Fibroblast of the conjunctiva (primary cell): ENCODE results near the gene HBG2.
"Not testable (repeated sequence)": the region's sequence is repeated elsewhere in the genome, so short reads cannot be mapped to it uniquely, and the experiment has no call there.

ENCODE experiments used
- DNase-seq: peaks from one replicate; pipeline ENCODE4 v3.0.0-alpha.2; 2010; ENCODE audit warnings: low read depth

HBG2 gene

DNA sequence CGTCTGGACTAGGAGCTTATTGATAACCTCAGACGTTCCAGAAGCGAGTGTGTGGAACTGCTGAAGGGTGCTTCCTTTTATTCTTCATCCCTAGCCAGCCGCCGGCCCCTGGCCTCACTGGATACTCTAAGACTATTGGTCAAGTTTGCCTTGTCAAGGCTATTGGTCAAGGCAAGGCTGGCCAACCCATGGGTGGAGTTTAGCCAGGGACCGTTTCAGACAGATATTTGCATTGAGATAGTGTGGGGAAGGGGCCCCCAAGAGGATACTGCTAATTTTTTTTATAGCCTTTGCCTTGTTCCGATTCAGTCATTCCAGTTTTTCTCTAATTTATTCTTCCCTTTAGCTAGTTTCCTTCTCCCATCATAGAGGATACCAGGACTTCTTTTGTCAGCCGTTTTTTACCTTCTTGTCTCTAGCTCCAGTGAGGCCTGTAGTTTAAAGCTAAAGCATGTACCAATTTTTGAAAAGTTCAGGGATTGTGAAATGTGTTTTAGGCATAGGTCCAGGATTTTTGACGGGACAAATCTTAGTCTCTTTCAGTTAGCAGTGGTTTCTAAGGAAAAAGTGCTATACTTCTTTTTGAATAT is 4.7 kb downstream of the HBG2 start, which contains the start of gene HBG1:
HBG1 (minus strand) TSS at position 51 of the 590 bp plus-strand sequence. CDS start 53 bp downstream, outside the sequence.
- not testable (repeated sequence) for DNase-seq

DNA sequence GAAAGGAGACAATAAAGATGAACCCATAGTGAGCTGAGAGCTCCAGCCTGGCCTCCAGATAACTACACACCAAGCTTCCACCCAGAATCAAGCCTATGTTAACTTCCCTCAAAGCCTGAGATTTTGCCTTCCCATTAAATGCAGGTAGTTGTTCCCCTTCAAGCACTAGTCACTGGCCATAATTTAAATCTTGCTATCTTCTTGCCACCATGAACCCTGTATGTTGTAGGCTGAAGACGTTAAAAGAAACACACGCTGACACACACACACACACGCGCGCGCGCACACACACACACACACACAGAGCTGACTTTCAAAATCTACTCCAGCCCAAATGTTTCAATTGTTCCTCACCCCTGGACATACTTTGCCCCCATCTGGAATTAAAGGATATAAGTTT is 6.1 kb downstream of the HBG2 start:
- not testable (repeated sequence) for DNase-seq

DNA sequence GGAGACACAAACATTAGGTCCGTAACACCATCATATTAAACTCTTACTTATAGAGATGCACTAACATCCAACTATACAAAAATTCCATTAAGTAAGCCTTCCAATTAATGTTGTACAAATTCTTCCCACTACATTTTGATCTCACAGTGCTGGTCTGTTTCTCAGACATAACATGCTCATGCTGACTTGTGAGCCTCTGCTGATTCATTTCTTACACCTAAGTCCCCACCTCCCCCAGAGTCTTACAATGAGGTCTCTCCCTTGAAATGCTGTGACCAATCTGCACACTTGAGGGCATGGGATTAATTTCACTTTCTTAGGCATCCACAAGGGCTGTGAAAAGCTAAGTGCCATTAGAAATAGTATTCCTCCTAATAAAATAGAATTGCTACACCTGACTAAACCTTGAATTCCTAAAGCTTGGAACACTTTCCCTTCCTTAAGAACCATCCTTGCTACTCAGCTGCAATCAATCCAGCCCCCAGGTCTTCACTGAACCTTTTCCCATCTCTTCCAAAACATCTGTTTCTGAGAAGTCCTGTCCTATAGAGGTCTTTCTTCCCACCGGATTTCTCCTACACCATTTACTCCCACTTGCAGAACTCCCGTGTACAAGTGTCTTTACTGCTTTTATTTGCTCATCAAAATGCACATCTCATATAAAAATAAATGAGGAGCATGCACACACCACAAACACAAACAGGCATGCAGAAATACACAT is 6.9 kb downstream of the HBG2 start:
- DNase-seq, result no peak

DNA sequence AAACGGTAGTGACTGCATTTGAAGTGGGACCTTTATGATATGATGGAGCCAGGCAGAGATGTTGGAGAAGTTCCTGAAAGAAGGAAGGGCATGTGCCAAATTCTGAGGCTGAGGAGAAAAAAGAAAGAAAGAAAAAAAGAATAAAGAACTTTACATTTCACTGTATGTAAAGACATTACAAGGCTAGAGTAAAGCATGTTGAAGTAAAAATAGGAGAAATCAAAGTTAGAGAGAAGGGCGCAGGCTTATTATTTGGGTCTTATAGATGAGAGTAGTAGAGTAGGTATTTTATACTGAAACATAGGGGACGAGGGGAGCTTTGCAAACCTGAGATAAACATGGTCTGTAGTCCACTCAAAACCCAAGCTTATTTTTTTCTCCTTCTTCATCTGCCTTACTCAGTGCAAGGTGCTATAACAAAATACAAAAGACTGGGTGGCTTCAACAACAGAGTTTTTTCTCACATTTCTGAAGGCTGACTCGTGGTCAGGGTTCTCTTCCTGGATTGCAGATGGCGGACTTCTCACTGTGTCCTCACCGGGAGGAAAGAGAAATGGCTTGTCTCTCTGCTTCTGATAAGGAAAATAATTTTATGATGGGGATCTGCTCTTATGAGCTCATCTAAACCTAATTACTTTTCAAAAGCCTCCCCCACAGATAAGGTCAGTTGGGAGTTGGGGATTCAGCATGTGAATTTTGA is 7.7 kb downstream of the HBG2 start:
- no peak for DNase-seq

DNA sequence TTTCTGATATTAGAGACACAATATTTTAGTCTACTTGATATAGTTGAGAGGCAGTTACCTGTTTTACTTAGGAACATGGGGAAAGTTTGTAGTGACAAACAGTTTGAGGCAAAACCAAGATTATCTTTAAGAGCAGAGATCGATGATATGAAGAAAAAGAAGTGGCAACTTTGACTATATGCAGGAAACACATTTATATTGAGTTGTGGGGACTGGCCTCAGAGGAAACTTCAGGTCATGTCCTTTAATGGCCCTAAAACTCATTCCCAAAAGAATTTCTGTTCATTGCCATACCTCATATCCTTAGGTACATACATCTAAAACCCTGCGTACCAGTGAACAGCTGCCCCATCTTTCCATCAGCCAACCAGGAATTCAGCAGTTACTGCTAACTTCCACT is 9.4 kb downstream of the HBG2 start:
- no peak for DNase-seq

DNA sequence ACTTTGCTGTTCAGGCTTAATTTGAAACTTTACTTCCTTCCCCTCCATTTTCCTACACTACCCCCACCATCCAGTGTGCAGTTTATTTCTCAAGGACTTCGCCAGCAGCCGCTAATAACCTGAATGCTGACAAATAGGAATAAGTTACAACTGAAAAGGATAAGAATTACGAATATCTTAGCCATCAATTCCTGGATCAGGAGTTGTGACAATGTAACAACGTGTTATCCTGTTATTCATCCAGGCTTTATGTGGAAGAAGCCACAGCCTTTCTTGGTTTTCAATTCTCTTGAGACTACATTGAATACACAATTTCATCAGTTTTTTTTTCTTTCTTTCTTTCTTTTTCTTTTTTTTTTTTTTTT is 10.8 kb downstream of the HBG2 start:
- DNase-seq, result no peak

DNA sequence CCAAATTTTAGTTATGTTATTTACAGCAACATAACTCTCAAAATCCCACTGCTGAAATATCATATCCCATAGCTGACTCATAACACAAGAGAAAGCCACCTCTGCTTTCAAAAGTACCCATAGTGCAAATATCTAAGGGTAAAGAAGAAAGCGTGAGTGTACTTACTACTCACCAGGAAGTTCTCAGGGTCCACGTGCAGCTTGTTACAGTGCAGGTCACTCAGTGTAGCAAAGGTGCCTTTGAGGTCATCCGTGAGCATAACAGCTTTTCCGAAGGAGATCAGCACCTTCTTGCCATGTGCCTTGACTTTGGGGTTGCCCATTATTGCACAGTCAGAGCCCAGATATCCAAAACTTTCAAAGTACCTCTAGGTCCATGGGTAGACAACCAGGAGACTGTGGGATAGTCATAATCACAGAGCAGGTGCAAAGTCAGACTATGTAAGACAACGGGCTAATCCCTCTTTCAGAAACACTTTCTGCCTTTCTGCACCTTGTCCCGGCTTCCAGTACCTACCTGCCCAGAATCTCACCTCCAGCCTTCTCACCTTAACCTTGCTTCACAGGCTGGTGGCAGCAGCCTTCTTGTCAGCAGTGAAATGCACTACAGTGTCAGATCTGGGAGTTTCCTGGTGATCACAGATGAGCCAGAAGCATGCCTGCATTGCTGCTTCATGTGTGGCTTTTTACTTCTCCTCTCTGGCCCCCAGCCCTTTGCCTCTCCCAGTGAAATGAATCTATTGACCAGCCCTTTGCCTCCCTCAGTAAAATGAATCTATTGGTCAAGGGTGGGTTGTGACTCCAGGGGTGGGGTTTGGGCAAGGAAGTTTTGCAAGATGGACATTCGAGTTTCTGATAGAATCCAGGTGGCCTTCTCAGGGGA is 11.4 kb downstream of the HBG2 start:
- no peak for DNase-seq

DNA sequence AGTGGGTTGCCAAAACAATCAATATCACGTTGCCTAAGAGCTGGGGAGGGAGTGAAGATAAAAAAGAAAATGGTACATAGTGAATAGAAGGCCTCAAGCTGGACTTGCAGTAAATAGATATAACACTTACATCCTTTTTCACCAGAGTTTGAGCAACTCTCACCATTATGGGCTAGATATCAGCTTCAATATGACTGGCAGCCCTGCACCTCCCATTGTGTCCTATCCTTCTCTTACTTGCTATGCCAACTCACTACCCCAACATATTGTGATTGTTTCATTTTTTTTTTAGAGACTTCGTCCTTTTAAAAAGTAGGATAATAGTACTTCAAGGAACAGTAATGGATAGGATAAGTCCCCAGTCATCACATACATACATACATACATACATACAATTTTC is 12.4 kb downstream of the HBG2 start:
- DNase-seq, result no peak

DNA sequence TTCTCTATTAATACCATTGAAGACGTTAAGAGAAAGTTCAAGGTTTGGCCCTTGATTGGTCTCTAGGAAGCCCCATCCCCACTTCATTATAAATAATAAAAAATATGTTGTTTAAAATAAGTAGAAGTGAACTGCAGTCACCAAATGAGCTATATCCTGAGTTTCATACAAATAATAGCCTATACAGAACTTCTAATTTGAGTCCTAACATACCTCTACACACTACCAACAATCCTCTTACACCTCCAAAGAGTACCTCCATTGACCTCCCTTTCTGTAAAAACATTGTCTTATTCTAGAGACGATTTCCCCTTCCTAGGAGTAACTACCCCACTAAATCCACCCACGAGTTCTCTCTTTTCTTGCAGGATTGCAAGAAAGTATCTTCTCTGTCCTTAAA is 13.1 kb downstream of the HBG2 start:
- DNase-seq, result no peak

DNA sequence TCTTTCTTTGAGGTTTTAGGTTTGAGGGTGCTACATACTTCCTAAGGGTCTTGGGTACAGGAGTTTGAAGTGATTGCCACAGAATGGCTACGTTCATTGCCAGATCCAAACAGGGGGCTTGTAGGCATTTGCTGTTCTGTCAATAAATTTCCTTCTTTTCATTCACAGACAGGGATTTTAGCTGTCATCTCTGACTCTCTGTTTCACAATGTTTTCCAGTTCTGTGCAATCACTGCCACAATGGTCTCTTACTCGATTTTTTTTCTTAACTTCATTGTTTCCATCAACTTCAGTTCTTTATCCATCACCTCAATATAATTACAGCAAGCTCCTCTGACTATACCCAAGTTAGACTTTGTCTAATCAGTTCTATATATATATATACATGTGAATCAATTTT is 14.1 kb downstream of the HBG2 start:
- no peak for DNase-seq

DNA sequence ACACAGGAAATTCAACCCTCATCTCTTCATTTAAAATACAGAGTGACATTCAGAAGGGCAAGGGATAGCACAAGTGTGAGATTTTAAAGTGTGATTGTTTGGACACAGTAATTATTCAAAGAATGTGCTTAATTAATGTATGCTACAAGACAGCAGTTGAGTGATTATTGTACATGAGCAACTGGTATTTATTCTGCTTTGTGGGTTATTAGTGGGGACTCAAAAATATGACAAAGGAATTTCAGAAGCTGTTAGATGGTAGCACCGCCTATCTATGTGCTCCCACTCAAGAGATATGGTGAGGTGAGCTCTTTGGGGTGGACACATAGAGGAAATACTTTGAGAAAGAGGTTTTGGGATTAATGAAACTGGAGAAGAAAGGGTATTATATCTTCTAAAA is 14.5 kb downstream of the HBG2 start:
- no peak for DNase-seq

DNA sequence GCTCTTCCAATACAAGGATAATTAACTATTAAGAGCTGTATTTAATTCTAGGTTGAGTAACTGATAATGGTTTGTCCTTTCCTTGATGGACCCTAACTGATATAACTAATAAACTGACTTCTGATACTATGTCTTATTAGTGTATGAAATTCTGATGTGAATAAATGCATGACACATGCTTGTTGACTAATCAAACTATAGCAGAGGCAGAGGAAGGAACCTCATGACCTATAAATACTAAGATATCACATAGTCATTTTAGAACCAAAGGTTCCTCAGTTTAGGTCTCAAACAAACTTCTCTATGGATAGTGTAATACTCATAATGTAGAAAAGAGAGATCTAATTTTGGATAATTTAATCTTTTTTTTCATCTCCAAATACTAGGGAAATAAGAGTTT is 15.5 kb downstream of the HBG2 start:
- no peak for DNase-seq

DNA sequence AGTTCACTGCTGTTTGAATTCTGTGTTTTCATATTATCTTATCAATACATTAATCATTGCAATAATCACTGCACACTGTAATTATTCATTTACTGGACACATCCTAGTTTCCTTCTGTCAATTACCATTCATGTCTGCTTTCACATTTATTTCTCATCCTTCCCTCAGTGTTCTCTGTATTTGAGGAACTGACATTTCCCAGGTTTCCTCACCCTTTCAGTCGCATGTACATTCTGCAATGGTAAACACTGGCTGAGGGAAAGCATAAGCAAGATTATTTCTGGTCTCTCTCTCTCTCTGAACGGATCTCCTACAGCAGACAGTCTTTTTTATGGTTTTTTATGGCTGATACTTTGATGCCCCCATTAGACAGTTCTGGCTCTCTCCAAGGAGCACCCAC is 16.1 kb downstream of the HBG2 start:
- DNase-seq, result no peak

DNA sequence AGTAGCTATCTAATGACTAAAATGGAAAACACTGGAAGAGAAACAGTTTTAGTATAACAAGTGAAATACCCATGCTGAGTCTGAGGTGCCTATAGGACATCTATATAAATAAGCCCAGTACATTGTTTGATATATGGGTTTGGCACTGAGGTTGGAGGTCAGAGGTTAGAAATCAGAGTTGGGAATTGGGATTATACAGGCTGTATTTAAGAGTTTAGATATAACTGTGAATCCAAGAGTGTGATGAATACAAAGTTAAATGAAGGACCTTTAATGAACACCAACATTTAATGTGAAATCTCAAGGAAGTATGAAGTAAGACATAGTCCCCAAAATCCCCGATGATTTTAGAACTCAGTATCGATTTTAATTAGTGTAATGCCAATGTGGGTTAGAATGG is 17.2 kb downstream of the HBG2 start:
- DNase-seq, result no peak

DNA sequence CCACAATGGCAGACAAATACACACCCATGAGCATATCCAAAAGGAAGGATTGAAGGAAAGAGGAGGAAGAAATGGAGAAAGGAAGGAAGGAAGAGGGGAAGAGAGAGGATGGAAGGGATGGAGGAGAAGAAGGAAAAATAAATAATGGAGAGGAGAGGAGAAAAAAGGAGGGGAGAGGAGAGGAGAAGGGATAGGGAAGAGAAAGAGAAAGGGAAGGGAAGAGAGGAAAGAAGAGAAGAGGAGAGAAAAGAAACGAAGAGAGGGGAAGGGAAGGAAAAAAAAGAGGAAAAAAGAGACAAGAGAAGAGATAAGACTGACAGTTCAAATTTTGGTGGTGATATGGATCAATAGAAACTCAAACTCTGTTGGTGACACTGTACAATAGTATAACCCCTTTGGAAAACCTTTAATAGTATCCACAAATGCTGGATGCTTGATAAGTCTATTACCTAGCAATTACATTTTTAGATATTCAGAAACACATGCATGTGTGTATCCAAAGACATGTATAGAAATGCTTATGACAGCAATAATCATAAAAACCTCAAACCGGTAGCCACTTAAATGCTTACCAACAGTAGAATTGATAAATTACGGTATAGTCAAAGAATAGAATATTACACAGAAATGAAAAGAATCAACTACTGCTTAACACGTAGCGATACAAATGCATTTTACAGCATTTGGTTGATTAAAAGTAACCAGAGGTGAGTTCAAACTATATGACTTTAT is 19.1 kb downstream of the HBG2 start:
- DNase-seq, result no peak

DNA sequence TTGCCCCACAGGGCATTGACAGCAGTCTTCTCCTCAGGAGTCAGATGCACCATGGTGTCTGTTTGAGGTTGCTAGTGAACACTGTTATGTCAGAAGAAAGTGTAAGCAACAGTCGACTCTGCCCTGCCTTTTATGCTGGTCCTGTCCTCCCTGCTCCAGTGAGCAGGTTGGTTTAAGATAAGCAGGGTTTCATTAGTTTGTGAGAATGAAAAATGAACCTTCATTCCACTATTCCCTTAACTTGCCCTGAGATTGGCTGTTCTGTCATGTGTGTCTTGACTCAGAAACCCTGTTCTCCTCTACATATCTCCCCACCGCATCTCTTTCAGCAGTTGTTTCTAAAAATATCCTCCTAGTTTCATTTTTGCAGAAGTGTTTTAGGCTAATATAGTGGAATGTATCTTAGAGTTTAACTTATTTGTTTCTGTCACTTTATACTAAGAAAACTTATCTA is 20.2 kb downstream of the HBG2 start, which contains the start of gene HBD:
HBD (minus strand) TSS at position 103 of the 454 bp plus-strand sequence; CDS start at position 53, 50 bp downstream.
- no peak for DNase-seq

DNA sequence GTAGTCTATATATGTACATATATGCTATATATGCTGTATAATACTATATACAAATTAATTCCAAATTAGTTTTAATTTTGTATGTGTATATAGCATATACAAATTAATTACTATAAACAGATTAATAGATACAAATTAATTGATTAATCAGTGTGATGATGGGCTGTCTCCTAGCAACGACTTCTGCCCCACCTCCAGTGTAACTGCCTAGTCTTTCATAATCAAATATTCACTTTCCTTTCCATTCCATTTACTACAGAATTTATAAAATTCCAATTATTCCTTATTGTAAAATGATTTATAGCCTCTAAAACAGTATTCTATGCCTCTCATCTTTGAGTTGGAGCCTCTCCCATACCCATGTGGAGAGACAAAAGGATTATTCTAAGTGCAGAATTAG is 21.3 kb downstream of the HBG2 start:
- no peak for DNase-seq

DNA sequence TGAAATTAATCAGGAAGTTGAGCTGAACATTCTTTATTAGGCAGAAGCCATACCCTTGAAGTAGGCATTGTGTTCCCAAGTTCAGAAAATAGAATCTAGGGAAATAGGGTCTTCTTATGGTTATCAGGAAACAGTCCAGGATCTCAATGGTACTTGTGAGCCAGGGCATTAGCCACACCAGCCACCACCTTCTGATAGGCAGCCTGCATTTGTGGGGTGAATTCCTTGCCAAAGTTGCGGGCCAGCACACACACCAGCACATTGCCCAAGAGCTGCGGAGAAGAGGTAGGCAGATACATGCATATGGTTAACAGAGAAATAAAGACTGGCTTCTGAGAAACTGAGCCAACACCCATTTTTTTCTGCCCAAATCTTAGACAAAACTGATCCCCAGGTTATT is 21.8 kb downstream of the HBG2 start:
- DNase-seq, result no peak

DNA sequence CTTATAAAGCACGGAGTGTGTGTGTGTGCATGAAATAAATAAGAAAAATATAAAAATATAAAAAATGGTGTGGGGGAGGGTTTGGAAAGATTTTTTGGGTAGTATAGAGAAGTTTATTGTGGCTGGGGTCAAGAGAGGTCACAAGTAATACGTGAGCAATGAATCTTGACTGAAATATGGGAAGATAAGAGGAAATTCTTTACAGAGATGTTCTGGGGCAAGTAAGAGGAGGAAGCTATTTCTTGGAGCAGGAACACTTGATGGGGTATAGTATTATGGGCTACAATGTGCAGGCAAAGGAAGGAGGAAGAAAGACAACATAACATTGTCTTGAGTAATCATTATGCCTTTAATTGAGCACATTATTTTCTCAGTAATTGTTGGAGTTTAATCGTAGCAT is 22.4 kb downstream of the HBG2 start:
- DNase-seq, result no peak

DNA sequence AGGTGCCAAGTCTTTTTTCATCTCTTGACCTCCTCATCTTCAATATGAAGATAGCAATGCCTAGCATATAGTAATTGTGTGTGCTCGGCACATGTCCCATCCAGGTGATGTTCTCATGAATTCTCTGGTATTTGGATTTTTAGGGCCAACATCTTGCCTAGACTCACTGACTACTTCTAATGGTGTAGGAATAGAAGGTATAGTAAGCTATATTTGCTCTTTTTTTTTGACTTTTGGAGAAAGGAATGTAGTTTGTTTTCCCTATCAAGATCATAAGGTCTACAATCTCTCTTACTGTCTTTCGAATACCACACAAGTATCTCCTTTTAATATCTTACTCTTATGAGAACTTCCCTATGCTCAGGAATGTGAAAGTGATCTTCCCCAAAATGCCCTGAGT is 23.5 kb downstream of the HBG2 start:
- DNase-seq, result no peak

DNA sequence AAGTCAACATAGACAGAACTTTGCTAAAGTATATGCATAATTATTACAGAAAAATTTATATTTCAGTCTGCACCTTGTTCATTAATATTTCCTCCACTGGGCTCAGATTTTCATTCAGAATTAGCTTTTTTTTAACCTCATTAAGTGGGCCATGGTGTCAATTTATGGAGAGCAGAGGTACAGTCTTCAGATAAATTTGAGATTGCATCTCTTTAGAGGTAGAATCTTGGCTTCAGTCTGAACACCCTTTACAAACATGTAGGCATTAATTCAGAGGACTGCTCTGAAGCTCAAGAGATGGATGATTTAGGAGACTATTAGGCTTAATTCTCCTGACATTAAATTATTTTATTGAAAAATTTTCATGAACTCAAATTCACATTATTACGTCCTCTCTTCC is 24.3 kb downstream of the HBG2 start:
- no peak for DNase-seq

DNA sequence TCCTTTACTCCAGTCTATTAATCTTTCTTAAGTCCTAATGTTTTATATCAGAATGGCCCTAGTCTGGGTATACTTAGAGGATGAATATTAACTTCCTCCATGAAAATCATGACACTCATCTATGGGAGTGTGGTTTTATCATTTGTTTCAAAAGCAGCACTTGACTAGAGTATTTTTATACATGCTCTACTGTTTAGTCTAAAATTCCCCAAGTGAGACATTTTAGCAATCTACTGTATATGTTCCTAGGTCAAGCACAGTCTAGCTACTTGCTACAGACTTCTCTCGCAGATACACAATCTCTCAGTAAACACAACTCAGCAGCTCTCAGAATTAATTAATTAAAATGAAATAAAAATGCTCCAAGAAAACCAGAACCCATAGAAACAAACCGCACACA is 24.8 kb downstream of the HBG2 start:
- DNase-seq, result no peak
